ENCODE data around the gene PLEKHS1.

The PLEKHS1 gene

GRCh38 chr10:113753020-113753692, 1.7 kb downstream of the PLEKHS1 start:
- DNase-seq (ENCODE audit: low read depth): no peak
- TF ChIP-seq, protein P1, sequence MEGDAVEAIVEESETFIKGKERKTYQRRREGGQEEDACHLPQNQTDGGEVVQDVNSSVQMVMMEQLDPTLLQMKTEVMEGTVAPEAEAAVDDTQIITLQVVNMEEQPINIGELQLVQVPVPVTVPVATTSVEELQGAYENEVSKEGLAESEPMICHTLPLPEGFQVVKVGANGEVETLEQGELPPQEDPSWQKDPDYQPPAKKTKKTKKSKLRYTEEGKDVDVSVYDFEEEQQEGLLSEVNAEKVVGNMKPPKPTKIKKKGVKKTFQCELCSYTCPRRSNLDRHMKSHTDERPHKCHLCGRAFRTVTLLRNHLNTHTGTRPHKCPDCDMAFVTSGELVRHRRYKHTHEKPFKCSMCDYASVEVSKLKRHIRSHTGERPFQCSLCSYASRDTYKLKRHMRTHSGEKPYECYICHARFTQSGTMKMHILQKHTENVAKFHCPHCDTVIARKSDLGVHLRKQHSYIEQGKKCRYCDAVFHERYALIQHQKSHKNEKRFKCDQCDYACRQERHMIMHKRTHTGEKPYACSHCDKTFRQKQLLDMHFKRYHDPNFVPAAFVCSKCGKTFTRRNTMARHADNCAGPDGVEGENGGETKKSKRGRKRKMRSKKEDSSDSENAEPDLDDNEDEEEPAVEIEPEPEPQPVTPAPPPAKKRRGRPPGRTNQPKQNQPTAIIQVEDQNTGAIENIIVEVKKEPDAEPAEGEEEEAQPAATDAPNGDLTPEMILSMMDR (IDR thresholded peaks at IDR 0.05; ENCODE audit: control insufficient read depth, extremely low read depth, insufficient read depth): no peak
- no peak overlapping the region for H3K4me3 ChIP-seq (ENCODE audit: low read depth, low read length)

DNA sequence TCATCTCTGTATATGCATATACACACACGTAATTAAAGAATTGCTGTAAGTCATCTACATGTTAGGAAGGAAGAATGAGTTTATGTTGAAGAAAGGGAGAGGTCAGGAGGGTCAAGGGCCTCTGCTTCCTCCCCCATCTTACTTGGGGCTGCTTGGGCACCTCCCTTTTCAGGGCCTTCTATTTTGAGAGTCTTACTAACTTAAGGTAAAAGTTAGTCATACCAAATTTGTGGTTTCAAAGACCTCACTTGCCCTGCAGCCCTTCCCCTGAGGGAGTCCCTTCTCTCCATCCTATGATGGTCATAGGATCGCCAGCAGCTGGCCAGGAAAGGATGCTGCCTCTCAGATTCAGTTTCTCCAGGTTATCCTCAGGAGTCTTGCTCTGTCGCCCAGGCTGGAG, 2.6 kb downstream of the PLEKHS1 start:
- TF ChIP-seq, protein P1 (IDR thresholded peaks at IDR 0.05; ENCODE audit: control insufficient read depth, extremely low read depth, insufficient read depth): no peak
- H3K4me3 ChIP-seq (ENCODE audit: low read depth, low read length): no peak overlapping the region
- no peak for DNase-seq (ENCODE audit: low read depth)

DNA sequence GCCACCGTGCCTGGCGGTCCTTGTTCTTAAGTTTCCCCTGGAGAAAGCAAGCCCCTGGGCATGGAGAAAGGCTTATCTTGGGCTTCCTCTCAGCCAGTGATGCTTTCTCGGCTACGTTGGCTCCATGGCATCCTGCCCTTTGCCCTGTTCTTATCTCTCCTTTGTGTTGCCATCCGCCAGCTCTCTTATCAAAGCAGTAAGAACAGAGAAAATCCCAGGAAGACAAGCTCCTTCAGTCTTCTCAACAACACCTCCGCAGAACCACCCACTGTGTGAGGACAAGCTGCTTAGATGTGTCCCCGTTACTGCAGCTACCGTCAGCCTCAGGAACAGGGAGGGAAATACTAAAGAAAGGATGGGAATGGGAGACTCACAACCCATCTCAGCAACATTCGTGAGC, 3.3 kb downstream of the PLEKHS1 start:
- no peak overlapping the region for H3K4me3 ChIP-seq (ENCODE audit: low read depth, low read length)
- DNase-seq (ENCODE audit: low read depth): no peak
- TF ChIP-seq, protein P1 (IDR thresholded peaks at IDR 0.05; ENCODE audit: control insufficient read depth, extremely low read depth, insufficient read depth): no peak

- H3K4me3 ChIP-seq (ENCODE audit: low read depth, low read length): no peak overlapping the region
- TF ChIP-seq, protein P1 (IDR thresholded peaks at IDR 0.05; ENCODE audit: control insufficient read depth, extremely low read depth, insufficient read depth): no peak
- DNase-seq (ENCODE audit: low read depth): peak; percentile 83
These were observed 5.6 kb downstream of the PLEKHS1 start for GRCh38 chr10:113756940-113757543.

DNA sequence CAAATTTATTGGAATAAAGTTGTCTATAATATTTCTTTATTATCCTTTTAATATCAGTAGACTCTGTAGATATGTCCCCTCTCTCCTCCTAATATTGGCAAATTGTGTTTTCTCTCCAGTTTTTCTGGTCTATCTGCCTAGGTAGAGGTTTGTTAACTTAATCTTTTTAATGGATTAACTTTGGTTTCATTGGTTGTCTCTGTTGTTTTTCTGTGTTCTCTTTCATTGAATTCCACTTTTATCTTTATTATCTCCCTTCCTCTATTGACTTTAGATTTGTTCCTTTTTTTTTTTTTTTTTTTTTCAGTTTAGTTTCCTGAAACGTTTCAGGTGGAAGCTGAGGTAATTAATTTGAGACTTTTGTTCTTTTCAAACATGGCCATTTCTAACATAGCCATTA, 10.6 kb downstream of the PLEKHS1 start:
- H3K4me3 ChIP-seq (ENCODE audit: low read depth, low read length): no peak overlapping the region
- TF ChIP-seq, protein P1 (IDR thresholded peaks at IDR 0.05; ENCODE audit: control insufficient read depth, extremely low read depth, insufficient read depth): no peak
- DNase-seq (ENCODE audit: low read depth): peak; percentile 86

DNA sequence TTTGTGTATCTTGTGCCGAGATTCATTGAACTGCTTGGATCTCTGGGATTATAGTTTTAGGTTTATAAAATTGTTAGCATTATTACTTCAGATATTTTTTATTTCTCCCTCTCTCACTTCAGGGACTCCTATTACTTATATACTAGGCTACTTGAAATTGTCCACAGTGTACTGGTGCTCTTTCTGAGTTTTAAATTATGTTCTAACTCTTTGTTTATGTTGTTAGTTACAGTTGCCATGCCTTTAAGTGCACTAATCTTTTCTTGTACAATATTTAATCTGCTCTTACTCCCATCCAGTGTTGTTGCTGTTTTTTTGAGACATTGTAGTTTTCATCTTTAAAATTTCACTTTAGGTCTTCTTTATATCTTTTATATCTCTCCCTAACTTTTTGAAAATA, 13.1 kb downstream of the PLEKHS1 start:
- TF ChIP-seq, protein P1 (IDR thresholded peaks at IDR 0.05; ENCODE audit: control insufficient read depth, extremely low read depth, insufficient read depth): no peak
- DNase-seq (ENCODE audit: low read depth): no peak
- H3K4me3 ChIP-seq (ENCODE audit: low read depth, low read length): no peak overlapping the region
